Epidermal melanocyte (primary cell): ENCODE data around the gene OCEL1.
"Not testable (repeated sequence)": the region's sequence is repeated elsewhere in the genome, so short reads cannot be mapped to it uniquely, and the experiment has no call there.

ENCODE experiments used
- DNase-seq: peaks from one replicate; pipeline ENCODE4 v3.0.0; 2011; ENCODE audit warnings: low spot score; ENCODE audit not compliant: insufficient read length

Gene OCEL1, protein sequence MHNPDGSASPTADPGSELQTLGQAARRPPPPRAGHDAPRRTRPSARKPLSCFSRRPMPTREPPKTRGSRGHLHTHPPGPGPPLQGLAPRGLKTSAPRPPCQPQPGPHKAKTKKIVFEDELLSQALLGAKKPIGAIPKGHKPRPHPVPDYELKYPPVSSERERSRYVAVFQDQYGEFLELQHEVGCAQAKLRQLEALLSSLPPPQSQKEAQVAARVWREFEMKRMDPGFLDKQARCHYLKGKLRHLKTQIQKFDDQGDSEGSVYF

DNA sequence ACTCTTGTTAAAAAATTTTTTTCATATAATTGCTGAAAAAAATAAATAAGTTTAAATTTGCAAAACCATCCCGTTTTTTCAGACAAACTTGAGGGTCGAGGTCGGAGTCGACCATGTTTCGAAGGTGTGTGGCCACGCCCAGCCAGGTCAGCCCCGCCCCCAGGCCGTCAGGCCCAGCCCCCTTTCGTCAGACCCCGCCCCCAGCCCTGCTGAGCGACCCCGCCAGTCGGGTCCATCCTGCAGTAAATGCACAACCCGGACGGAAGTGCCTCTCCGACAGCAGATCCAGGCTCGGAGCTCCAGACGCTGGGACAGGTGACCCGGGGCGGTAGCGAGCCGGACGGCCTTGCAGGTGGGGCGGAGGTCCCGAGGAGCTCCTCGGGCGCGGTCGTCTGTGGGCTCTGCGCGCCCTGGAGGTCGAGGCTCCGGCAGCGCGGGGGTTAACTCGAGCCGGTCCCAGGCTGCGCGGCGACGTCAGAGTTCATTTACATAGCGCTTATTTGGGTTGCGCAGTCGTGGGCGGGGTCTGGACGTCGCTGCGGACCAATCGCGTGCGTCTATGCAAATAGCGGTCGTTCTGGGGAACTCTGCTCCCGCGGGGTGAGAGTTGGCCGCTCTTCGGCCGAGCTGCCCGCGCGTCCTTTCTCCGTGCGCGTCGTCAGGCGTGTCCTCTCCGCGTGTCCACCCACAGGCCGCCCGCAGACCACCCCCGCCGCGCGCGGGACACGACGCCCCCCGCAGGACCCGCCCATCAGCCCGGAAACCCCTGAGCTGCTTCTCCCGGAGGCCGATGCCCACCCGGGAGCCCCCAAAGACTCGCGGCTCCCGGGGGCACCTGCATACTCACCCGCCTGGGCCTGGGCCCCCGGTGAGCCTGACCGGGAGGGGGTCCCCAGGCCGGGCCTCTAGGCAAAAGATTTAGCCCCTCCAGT lies at the start of gene OCEL1:
TSS of gene OCEL1 (plus strand) at position 225 of the 932 bp plus-strand sequence. CDS start at position 247, 22 bp downstream.
- DNase-seq: peak; percentile 92

DNA sequence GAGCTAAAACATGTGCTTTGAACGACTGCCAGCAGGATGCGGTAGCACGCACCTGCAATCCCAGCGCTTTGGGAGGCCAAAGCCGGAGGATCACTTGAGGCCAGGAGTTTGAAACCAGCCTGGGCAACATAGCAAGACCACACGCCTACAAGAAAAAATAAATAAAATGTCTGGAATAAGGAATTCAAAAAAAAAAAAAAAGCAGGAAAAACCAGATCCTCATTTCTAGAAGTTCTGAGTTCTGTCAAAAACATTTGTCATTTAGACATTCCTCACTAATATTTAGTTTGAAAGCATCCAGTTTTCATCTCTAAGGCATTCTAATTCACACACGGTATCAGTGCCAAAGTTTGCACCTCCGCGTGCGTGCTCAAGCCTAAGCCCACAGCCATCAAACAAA lies 47.7 kb upstream of the OCEL1 start:
- DNase-seq: no peak

DNA sequence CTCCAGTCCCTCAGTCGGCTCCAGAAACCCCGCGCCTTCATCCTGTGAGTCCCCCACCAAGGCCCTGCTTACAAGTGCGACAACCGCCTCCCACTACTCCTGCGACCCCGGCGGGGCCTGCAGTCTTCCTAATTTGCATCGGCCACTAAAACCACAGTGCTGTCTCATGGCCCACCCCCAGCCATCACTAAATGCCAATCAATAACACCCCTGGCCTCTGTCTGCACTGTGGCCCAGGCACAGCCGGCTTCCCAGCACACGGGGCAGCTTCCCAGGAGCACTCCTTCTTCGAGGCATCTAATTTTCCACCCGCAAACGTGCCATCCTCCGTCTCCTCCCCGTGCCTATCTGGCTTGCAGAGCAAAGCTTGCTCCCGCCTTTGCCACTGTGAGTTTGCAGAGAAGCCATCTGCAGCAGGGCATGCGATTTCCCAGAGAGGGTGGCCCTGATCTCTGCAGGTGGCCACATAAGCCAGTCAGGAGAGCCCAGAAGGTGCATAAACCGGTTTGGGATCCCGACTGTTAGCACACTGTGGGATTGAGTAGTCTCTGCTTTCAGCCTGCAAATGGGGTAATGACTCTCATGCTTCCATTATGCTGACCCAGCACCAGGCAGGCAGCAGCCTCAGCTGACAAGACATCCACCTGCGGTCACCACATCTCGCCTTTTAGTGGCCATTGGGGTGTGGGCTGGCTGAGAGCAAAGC lies 44.9 kb upstream of the OCEL1 start:
- no peak for DNase-seq

DNA sequence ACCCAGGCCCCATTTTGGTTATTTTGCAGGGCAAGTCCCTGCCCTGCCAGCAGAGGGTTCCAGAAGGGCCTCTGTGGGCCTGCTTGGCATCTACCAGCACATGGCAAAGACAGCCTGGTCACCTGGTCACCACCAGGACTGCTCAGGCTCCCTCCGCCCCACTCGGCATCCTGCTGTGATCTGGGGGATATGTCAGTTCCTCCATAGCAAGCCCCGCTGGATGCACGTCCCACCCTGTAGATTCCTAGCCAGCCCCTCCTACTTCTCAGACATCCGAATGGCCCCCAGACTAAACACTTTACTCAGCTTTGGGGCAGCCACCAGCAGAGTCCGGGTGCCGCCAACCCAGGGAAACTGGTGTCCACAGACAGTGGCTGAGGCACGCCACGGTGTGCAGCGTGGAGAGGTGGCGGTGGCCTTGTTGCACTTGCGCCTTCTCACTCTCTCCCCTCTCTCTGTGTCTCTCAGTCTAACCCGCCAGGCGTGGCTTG lies 42.7 kb upstream of the OCEL1 start:
- no peak for DNase-seq

DNA sequence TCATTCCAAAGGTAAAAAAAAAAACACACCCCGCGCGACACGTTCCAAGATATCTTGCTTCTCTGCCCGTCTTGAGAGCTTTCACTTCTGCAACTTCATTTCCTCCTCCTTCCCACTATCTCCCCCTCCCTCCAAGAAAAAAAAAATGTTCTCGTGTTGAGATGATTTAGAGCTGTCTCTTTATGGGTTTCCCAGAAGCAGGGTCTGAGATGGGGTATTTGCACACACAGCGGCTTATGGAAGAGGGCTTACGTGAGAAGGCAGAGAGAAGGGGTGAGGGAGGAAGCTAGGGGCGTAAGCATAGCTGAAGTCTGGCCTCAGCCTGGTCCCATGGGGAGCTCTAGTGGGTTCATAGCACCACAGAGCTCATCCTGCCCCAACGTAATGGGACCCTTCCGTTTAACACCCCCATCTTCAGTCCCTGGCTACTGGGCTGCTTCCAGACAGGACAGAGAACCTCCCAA lies 42.1 kb upstream of the OCEL1 start:
- DNase-seq: no peak

DNA sequence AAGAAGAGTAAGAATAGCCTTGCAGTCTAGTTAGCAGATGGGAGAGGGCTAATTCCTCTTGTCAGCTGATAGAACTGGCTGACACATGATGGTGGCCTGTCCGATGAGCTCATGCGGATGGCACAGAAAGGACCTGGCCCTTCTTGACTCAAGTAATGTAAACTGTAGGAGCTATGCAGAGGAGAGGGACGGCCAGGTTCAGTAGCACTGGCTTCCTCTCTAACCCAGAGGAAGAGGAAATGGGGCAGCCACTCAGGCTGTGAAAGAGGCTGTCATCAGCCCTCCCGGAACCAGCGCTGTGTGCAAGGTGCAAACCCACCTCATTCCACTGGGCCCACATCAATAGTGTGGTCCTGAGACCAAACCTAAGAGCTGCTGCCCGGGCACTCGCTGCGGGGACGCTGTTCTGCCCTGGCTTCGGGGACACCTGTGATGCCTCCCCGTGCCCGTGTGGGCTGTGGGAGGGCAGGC lies 41.6 kb upstream of the OCEL1 start:
- no peak for DNase-seq

DNA sequence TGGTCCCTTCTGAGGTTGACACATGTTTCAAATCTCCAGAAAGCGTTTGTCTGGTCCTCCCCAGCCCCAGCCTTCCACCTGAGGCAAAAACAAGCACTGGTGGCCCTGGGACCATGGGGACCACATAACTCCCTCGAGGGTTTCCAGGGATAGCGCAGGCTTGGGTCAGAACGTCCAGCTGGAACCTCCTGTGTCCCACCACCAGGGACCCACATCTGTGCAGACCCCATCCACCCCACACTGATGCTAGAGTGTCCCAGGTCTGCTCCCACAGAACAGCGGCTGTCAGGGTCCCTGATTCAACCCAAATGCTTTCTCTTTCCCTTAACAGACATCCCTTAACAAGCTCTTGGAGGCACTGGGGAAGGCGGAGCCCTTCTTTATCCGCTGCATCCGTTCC lies 40.4 kb upstream of the OCEL1 start:
- no peak for DNase-seq

DNA sequence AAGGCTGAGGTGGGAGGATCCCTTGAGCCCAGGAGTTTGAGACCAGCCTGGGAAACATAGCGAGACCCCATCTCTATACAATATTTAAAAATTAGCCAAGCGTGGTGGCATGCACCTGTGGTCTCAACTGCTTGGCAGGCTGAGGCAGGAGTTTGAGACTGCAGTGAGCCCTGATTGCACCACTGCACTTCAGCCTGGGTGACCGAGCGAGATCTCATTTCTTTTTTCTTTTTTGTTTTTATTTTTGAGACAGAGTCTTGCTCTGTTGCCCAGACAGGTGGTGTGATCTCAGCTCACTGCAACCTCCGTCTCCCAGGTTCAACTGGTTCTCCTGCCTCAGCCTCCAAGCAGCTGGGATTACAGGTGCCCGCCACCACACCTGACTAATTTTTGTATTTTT lies 34.3 kb upstream of the OCEL1 start:
- not testable (repeated sequence) for DNase-seq

DNA sequence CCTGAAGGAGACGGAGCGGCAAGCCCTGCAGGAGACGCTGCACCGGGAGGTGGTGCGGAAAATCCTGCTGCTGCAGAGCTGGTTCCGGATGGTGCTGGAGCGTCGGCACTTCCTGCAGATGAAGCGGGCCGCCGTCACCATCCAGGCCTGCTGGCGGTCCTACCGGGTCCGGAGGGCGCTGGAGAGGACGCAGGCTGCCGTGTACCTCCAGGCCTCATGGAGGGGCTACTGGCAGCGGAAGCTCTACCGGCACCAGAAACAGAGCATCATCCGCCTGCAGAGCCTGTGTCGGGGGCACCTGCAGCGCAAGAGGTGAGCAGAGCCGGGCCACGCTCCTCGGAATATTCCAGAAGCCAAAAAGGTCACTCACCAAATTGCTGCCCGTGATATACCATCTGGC lies 33.3 kb upstream of the OCEL1 start:
- DNase-seq: no peak

DNA sequence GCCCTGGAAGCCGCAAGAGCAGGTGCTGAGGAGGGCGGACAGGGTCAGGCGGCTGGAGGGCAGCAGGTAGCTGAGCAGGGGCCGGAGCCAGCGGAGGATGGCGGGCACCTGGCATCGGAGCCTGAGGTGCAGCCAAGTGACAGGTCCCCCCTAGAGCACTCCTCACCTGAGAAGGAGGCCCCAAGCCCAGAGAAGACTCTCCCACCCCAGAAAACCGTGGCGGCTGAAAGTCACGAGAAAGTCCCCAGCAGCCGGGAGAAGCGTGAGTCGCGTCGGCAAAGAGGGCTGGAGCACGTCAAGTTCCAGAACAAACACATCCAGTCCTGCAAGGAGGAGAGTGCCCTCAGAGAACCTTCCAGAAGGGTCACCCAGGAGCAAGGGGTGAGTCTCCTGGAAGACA lies 31.4 kb upstream of the OCEL1 start:
- no peak for DNase-seq

DNA sequence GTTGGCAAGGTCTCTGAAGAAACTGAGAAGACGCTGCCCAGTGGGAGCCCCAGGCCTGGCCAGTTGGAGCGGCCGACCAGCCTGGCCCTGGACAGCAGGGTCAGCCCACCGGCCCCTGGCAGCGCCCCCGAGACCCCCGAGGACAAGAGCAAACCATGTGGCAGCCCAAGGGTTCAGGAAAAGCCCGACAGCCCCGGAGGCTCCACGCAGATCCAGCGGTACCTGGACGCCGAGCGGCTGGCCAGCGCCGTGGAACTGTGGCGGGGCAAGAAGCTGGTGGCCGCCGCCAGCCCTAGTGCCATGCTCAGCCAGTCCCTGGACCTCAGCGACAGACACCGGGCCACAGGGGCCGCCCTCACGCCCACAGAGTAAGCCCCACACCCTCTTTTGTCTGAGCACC lies 30.9 kb upstream of the OCEL1 start:
- no peak for DNase-seq

DNA sequence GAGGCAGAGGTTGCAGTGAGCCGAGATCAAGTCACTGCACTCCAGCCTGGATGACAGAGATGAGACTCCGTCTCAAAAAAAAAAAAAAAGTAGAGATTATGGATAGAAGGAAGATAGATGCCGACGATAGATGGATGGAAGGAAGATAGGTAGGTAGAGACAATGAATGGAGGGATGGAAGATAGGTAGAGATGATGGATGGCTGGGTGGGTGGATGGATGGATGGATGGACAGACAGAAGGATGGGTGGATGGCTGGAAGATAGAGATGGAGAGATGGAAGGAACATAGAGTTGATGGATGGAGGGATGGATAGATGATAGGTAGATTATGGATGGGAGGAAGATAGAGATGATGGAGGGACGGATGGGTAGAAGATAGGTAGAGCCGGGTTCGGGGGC lies 29.4 kb upstream of the OCEL1 start:
- no peak for DNase-seq

DNA sequence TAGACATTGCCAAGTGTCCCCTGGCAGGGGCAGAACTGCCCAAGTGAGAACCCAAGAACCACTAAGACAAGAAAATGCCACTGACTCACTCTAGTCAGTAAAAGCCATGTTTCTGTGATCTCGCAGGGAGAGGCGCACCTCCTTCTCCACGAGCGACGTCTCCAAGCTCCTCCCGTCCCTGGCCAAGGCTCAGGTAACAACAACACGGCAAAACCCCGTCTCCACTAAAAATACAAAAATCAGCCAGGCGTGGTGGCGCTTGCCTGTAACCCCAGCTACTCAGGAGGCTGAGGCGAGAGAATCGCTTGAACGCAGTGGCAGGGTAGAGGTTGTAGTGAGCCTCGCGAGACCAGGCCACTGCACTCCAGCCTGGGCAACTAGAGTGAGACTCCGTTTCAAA lies 28.4 kb upstream of the OCEL1 start:
- DNase-seq: no peak

DNA sequence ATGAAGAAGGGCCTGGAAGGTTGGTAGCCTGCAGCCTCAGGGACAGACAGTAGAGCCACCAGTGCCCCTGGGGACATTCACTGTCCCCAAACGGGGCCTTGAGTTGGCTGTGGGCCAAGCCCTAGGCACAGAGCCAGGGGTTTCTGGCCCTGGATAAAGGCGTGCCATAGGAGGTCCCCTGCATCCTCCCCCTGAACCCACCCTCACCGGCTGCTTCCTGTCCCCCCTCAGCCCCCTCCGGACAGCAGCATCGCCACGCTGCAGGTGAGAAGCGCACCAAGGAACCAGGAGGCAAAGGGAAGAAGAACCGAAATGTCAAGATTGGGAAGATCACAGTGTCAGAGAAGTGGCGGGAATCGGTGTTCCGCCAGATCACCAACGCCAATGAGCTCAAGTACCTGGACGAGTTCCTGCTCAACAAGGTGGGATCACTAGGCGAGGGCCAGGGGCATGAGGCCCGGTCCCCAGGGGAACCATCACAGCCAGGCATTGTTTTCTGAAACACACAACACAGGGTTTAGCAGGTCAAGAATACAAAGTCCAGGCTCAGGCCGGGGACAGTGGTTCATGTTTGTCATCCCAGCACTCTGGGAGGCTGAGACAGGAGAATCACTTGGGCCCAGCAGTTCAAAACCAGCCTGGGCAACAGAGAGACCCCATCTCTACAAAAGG lies 25.5 kb upstream of the OCEL1 start:
- DNase-seq: no peak

DNA sequence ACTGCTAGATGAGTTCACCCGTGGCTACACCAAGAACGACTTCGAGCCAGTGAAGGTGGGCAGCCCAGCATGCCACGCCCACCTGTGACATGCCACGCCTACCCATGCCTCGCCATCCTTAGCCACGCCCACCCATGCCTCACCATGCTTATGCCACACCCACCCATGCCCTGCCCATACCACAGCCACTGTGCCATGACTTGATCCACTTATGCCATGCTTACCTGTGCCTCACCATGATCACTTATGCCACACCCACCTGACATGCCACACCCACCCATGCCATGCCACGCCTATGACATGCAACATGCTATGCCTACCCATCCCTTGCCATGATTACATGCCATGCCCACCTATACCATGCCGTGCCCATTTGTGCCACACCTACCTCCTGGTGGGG lies 23.8 kb upstream of the OCEL1 start:
- DNase-seq: no peak

DNA sequence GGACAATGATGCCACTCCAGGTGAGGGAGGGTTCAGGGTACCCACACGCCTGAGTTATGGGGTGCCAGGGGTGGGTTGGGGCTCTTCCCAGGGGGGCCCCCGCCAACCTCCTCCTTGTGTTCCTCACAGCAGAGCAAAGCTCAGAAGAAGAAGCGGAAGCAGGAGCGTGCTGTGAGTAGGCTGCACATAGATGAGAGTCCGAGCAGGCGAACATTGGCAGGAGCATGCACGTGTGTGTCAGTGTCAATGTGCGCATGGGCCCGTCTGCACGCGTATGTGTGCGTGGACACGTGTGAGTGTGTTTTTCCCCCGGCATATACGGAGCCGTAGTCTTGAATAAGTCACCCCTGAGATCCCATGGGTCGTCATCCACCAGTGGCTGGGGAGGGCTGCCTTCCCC lies 23.3 kb upstream of the OCEL1 start:
- DNase-seq: no peak

DNA sequence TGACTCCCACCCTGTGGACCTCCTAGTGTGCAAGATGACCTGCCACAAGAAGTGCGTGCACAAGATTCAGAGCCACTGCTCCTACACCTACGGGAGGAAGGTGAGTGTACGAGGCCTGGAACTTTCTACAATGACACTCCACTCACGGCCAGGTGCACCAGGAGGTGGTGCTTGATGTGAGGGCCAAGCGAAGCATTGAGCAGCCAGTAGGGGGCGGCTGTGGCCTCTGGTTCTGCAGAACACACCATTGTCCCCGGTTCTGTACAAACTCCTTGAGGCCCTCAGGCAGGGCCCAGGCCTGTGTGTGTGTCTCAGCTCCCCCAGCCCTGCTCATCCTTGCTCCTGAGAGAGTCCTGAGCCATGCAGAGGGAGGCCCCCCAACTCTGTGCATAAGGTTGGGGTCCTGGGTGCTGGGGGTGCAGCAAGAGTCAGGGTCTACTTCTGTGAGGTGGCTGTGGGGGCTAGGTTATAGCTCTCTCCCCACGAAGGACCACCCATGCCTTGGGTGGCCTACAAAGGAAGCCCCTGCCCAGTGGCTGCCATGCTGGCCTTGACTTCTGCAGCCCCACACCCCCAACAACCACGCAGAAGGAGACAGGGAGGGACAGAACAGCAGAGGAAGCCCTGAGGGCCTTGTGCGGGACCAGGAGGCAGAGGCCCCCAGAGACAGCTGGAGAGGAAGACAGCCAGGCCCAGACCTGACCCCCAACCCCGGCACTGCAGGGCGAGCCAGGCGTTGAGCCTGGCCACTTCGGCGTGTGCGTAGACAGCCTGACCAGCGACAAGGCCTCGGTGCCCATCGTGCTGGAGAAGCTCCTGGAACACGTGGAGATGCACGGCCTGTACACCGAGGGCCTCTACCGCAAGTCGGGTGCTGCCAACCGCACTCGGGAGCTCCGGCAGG lies 20.5 kb upstream of the OCEL1 start:
- no peak for DNase-seq

DNA sequence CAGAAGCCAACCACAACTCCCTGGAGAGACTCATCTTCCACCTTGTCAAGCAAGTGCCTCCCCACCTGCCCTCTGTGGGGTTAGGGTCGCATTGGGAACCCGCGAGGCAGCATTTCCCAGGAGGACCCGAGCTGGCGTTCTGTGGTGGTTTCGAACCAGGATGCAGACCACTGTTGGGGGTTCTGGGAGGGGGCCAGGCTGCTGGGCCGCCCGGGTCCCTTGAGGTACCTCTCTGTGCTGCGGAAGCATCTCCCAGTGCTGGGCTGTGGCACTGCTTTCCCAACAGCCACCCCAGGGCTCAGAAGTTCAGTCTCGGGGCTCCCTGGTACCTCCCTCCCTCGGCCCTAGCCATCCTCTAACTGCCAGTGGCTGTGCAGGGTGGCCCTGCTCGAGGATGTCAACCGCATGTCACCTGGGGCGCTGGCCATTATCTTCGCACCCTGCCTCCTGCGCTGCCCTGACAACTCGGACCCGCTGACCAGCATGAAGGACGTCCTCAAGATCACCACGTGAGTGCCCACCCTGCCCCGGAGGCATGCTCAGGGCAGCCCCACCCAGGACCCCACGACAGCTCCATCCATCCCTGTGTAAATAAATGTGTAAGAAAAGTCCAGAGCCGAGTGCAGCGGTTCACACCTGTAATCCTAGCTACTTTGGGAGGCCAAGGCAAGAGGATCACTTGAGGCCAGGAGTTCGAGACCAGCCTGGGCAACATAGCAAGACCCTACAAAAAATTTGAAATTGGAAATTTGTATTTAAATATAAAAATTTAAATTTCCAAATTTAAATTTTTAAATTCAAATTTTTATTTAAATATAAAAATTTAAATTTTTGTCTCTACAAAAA lies 19.1 kb upstream of the OCEL1 start:
- no peak for DNase-seq
